Retina (tissue), 1 donor: ENCODE results near the gene PRR29.

Source experiments
- DNase-seq: peaks from one replicate; pipeline ENCODE4 v3.0.0-alpha.2; 2016

Gene PRR29

GRCh38 chr17:64051153-64051552 is 53.0 kb downstream of the PRR29 start:
- DNase-seq = no peak

- no peak for DNase-seq
These were observed 55.0 kb downstream of the PRR29 start for GRCh38 chr17:64053101-64053500.
